Pericardium fibroblast (primary cell): ENCODE measurements around the gene C5orf34. TPM values are rescaled to one million over a fixed set of nuclear protein-coding genes. Genes with fewer than 3 reads are reported as not detected.

ENCODE experiments used
- total RNA-seq: library from RNA; depleted of rRNA; stranded (reverse); fragments of >200 nt; gene quantifications from 2 replicates; pipeline ENCODE4 v1.2.3, GENCODE V29; 2015

The C5orf34 gene, protein sequence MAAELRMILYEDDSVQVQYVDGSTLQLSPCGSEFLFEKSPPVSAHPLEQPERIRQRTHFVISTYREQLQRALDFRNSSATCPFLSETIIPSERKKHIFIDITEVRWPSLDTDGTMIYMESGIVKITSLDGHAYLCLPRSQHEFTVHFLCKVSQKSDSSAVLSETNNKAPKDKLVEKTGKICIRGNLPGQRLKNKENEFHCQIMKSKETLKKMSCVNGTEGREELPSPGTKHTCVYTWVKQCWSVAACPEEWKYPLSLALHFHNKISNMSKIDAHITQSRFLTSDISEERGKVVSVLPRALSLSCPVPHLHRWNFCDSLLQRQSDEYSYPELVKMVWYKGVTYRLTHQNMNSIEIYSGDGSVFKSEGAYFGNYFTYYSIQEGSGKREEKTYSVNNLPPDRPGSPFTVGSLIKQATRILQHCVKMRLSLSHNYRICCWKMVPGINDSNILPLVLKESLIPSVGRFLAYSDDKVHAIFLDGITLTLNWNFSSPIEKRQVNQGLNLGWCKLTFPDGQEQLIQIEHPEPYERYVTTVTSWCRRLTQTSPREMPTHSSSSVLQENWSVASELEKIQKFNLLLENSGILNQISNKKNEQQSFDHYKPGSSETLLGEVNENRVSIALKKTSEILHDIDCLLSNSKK
- 0.58 and 1.4 TPM in 2 replicates for total RNA-seq

DNA sequence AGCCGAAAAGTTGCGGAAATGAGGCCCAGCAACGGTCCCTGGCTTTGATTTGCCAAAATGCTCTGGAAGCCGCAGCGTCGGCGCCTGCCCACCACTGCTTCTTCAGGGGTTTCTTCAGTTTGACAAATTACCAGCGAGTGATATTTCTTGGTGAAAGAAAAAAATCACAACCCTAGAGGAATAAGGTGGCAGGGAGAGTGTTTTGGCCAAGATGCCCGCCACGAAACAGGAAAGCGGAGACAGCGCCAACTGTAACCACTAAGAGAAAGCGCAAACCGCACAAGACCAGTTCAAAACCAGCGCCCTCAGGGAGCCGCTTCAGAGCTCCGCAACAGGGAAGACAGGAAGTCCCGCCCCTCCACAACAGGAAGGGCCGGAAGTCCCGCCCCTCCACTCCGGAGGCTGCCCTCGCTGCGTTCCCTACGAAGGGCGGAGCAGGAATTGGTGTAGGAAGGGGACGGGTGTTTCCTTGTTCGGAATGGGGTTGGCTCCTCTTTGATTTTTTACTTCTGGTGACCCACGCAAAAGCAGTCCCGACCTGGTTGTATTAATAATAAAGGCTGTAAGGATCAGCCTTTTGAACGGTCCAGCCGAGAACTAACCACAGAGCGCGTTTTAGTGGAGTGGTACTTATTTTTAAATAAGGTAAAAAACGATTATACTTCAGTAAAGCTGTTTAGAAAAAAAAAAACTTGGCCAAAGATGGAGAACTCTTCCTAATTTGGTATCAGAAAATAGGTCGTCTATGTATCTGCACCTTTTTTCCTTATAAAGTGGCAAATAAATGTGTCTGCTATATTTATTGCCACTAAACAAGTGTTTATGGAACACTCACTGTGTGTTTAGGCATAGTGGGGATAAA, at the start of gene C5orf34:
Gene C5orf34 (minus strand): TSS at position 333 of the 862 bp plus-strand sequence. CDS start 5,809 bp downstream, outside the sequence.

DNA sequence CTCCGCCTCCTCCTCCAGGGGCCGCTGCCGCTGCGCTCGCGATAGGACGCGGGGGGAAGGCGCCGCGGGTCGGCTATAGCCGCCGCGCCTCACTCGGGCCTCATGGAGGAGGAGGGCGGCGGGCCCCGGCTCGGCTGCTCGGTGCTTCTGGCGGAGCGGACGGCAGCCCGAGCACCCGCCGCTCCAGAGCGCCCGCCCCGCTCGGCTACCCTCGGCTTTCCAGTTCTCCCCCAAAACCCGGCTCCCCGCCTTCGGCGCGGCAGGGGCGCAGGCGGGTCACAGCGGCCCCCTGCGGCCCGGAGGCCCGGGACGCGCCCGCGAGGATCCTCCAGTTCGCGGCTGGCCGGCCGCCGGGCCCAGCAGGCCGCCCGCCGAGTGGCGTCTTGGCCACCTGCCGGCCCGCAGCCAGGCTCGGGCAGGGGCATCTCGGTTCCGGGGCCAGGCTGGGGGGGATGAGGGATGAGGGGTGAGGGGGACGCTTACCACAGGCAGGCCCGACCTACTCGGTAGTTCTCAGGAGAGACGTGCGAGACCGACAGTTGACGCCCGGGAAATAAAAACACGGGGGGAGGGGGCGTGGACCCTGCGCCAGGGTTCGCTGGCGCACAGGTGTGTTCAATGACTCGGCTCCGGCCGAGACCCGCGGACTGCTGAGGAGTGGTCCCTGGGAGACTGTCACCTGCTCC, 42.1 kb upstream of the C5orf34 start, which contains the start of gene PAIP1:
Gene PAIP1 (minus strand): TSS at position 221 of the 686 bp plus-strand sequence. CDS start 231 bp downstream, outside the sequence.

DNA sequence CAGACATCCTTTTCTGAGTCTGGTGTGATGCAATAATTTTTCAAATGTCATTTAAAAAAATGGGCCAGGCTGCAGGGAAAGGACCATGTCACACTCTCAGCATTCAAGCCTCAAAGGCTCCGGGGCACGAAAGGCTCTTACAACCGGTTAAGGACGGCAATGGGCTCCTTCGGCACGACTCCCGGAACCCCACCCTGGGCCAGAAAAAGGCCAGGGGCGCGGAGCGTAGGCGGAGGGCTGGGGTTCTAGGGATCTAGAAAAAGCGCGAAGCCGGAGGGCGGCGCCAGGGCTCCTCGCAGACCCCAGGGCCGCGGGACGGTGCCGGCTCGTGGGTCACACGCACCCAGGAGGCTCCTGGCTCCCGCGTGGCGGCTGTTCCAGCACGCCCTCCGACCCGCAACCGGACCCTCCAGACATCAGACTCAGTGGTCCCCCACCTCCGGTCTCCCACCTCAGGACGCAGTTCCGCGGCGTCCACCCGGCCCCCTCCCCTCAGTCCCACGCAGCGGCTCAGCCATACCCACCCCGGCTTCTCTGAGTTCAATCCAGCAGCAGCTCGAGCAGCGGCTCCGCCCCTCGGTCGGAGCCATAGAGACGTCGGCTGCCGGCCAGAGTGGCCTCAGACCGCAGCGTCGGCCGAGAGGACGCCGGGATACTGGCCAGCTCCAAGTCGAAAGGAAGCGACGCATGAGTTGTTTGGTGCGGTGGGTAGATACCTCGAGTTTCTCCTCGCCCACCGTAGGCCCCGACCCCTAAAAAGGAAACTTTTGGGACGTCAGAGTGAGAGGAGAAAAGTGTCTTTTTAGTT, 31.4 kb downstream of the C5orf34 start, which contains the start of gene TMEM267:
Gene TMEM267 (minus strand): TSS at position 568 of the 808 bp plus-strand sequence. CDS start 29,896 bp downstream, outside the sequence.

Other genes with a start within 250 kb of the C5orf34 start
- 56.9 and 57.5 TPM in 2 replicates for gene HMGCS1, start 201.7 kb downstream of the C5orf34 start, total RNA-seq
- 1.3 and 3.1 TPM in 2 replicates for gene CCL28, start 102.8 kb downstream of the C5orf34 start, total RNA-seq
- gene TMEM267, start 31.3 kb downstream of the C5orf34 start, total RNA-seq: 3.7 and 11.6 TPM in 2 replicates
- 70.7 and 88.1 TPM in 2 replicates for gene PAIP1, start 41.9 kb upstream of the C5orf34 start, total RNA-seq
- gene NNT, start 88.0 kb upstream of the C5orf34 start, total RNA-seq: 29.9 and 54.8 TPM in 2 replicates